Central memory CD8-positive, alpha-beta T cell (primary cell): ENCODE data around the gene PTPDC1.
A peak's percentile ranks its signal among the peaks of the same experiment; 100 is the strongest.

Experiments used
- ATAC-seq: fragments of 150-1000 bp; cut with Tn5 transposase; replicated peaks from 2 replicates; pipeline ENCODE4 v1.10.0; 2022; ENCODE audit warnings: mild to moderate bottlenecking, moderate FRiP score, moderate number of reproducible peaks; ENCODE audit not compliant: poor library complexity, severe bottlenecking; ENCODE audit errors: extremely low read depth
- DNase-seq, 2 donors: peaks; one replicate each; pipeline ENCODE4 v3.0.0; 2021; ENCODE audit warnings: low spot score in 2 of 2
- H3K27ac Mint-ChIP-seq: one replicate; pipeline ENCODE4 v1.8.0; 2022; ENCODE audit warnings: low read depth, mild to moderate bottlenecking, moderate library complexity, mixed read lengths
- H3K27me3 Mint-ChIP-seq: one replicate; pipeline ENCODE4 v1.8.0; 2022; ENCODE audit warnings: mixed read lengths
- H3K36me3 Mint-ChIP-seq: one replicate; pipeline ENCODE4 v1.8.0; 2022; ENCODE audit warnings: mild to moderate bottlenecking, moderate library complexity, mixed read lengths; ENCODE audit not compliant: insufficient read depth
- H3K4me1 Mint-ChIP-seq: one replicate; pipeline ENCODE4 v1.8.0; 2022; ENCODE audit warnings: mixed read lengths
- H3K4me3 Mint-ChIP-seq: one replicate; pipeline ENCODE4 v1.8.0; 2022; ENCODE audit warnings: mild to moderate bottlenecking, moderate library complexity, mixed read lengths
- H3K9me3 Mint-ChIP-seq: one replicate; pipeline ENCODE4 v1.8.0; 2022; ENCODE audit warnings: mixed read lengths

PTPDC1 gene, protein sequence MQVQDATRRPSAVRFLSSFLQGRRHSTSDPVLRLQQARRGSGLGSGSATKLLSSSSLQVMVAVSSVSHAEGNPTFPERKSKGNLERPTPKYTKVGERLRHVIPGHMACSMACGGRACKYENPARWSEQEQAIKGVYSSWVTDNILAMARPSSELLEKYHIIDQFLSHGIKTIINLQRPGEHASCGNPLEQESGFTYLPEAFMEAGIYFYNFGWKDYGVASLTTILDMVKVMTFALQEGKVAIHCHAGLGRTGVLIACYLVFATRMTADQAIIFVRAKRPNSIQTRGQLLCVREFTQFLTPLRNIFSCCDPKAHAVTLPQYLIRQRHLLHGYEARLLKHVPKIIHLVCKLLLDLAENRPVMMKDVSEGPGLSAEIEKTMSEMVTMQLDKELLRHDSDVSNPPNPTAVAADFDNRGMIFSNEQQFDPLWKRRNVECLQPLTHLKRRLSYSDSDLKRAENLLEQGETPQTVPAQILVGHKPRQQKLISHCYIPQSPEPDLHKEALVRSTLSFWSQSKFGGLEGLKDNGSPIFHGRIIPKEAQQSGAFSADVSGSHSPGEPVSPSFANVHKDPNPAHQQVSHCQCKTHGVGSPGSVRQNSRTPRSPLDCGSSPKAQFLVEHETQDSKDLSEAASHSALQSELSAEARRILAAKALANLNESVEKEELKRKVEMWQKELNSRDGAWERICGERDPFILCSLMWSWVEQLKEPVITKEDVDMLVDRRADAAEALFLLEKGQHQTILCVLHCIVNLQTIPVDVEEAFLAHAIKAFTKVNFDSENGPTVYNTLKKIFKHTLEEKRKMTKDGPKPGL

GRCh38 chr9:94084314-94084713 is at the start of gene PTPDC1:
TSS of gene PTPDC1 (plus strand) at chr9:94084464. CDS start at chr9:94084531, 67 bp downstream.
- Mint-ChIP-seq H3K36me3 (no peaks in the 10 kb centered on the region), H3K4me3 (no peak within 1 kb of the TSS), H3K4me1 (no peaks in the 10 kb centered on the region), H3K27ac (no peak within 1 kb of the TSS), H3K9me3 (no peaks in the 10 kb centered on the region), H3K27me3 (no peaks in the 10 kb centered on the region)
- ATAC-seq (no peak), DNase-seq (no peak)

DNA sequence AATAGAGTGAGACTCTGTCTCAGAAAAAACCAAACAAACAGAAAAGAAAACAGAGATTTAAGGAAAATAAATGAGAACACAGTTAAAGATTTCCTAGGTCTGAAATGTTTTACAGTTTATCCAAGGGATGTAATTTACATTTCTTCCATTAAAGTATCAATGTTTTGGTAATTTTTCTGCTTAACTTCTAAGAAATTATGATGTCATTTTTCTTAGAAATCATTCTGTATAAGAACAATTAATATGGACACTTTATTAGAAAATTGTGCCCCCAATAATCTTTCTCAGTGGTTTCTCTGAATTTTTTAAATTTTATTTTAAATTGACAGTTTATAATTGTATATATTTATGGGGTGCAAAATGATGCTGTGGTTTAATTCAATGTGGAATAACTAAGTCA is 49.8 kb upstream of the PTPDC1 start:
- peaks cover 7% of the 10 kb centered on the region for H3K36me3 Mint-ChIP-seq
- no peaks in the 10 kb centered on the region for H3K9me3 Mint-ChIP-seq
- no peaks in the 10 kb centered on the region for H3K27me3 Mint-ChIP-seq
- H3K4me3 Mint-ChIP-seq = no peak overlapping the region
- DNase-seq (no peak), ATAC-seq (no peak)
- no peak overlapping the region for H3K27ac Mint-ChIP-seq
- H3K4me1 Mint-ChIP-seq = peaks cover 23% of the 10 kb centered on the region

GRCh38 chr9:94039786-94040185 is 44.5 kb upstream of the PTPDC1 start:
- no peak for DNase-seq
- Mint-ChIP-seq H3K4me3 (no peak overlapping the region), H3K4me1 (peaks cover 5% of the 10 kb centered on the region), H3K27me3 (no peaks in the 10 kb centered on the region), H3K9me3 (no peaks in the 10 kb centered on the region), H3K36me3 (no peaks in the 10 kb centered on the region), H3K27ac (no peak overlapping the region)
- no peak for ATAC-seq

GRCh38 chr9:94042516-94043360 is 41.5 kb upstream of the PTPDC1 start:
- DNase-seq (no peak), ATAC-seq (no peak)
- H3K36me3 Mint-ChIP-seq = no peaks in the 10 kb centered on the region
- no peak overlapping the region for H3K27ac Mint-ChIP-seq
- H3K9me3 Mint-ChIP-seq = no peaks in the 10 kb centered on the region
- no peaks in the 10 kb centered on the region for H3K27me3 Mint-ChIP-seq
- no peaks in the 10 kb centered on the region for H3K4me1 Mint-ChIP-seq
- no peak overlapping the region for H3K4me3 Mint-ChIP-seq

- no peak for ATAC-seq
- Mint-ChIP-seq H3K4me3 (no peak overlapping the region), H3K9me3 (no peaks in the 10 kb centered on the region), H3K36me3 (no peaks in the 10 kb centered on the region), H3K27ac (no peak overlapping the region), H3K4me1 (no peaks in the 10 kb centered on the region), H3K27me3 (no peaks in the 10 kb centered on the region)
- DNase-seq = no peak
These were observed 29.5 kb upstream of the PTPDC1 start for GRCh38 chr9:94054716-94055115.

DNA sequence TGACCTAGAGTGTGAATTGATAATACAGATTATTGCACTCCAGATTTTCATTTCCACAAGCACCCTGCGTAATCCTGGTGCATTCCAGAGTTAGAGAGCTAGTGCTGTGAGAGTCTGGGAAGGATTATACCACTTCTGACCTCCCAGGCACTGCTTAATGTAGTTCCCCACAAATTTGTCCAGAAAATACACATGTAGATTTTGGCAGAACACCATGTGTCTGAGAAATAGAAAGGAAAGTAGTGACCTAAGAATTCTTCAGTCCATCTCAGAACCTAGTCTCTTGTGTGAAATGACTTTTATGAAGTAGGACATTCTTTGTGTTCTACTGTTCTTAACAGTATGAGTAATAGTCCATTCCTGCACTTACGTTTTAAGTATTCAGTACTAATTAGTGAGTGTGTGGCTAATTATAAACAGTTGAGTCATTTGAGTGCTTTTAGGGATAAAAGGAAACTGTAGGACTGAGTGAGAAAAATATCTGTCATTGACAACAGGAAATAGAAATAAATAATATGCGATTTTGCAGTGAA is 27.8 kb upstream of the PTPDC1 start:
- H3K4me1 Mint-ChIP-seq = no peaks in the 10 kb centered on the region
- H3K36me3 Mint-ChIP-seq = no peaks in the 10 kb centered on the region
- no peak overlapping the region for H3K4me3 Mint-ChIP-seq
- no peak for DNase-seq
- H3K27me3 Mint-ChIP-seq = no peaks in the 10 kb centered on the region
- H3K9me3 Mint-ChIP-seq = no peaks in the 10 kb centered on the region
- no peak for ATAC-seq
- H3K27ac Mint-ChIP-seq = no peak overlapping the region

GRCh38 chr9:94057918-94058317 is 26.3 kb upstream of the PTPDC1 start:
- no peak for DNase-seq
- Mint-ChIP-seq H3K36me3 (no peaks in the 10 kb centered on the region), H3K27ac (no peak overlapping the region), H3K27me3 (no peaks in the 10 kb centered on the region), H3K4me3 (no peak overlapping the region), H3K4me1 (no peaks in the 10 kb centered on the region), H3K9me3 (peaks cover 10% of the 10 kb centered on the region)
- ATAC-seq = no peak

- Mint-ChIP-seq H3K4me1 (no peaks in the 10 kb centered on the region), H3K27me3 (no peaks in the 10 kb centered on the region), H3K4me3 (no peak overlapping the region)
These were observed 22.4 kb upstream of the PTPDC1 start for GRCh38 chr9:94061864-94062263.

DNA sequence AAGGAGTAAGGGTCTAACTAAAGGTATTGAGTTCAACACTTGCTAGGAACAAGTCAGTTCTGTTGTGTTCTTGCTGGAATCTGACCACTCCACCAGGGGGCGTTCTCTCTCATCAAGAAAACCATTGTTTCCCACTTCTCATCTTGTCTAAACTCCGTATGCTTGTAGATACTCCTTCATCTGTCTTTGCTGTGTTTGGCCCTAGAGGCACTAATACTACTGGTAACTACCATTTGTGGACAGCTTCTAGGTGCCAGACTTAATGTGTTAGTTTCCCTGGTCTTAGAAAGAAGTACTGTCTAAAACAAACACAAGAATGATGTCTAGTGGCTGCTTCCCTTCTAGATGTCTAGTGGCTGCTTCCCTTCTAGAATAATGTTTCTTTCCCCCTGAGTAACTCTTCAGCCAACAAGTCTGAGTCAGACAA is 18.7 kb upstream of the PTPDC1 start:
- peak; percentile 14 for ATAC-seq
- H3K36me3 Mint-ChIP-seq = no peaks in the 10 kb centered on the region
- H3K4me1 Mint-ChIP-seq = no peaks in the 10 kb centered on the region
- peaks cover 10% of the 10 kb centered on the region for H3K9me3 Mint-ChIP-seq
- no peak overlapping the region for H3K4me3 Mint-ChIP-seq
- peak; percentile 48 to 51 for DNase-seq
- no peaks in the 10 kb centered on the region for H3K27me3 Mint-ChIP-seq
- no peak overlapping the region for H3K27ac Mint-ChIP-seq

More at GRCh38 chr9:94061864-94062263, 22.4 kb upstream of the PTPDC1 start:
- Mint-ChIP-seq H3K36me3 (no peaks in the 10 kb centered on the region), H3K27ac (no peak overlapping the region), H3K9me3 (peaks cover 10% of the 10 kb centered on the region)
- DNase-seq = no peak
- no peak for ATAC-seq

DNA sequence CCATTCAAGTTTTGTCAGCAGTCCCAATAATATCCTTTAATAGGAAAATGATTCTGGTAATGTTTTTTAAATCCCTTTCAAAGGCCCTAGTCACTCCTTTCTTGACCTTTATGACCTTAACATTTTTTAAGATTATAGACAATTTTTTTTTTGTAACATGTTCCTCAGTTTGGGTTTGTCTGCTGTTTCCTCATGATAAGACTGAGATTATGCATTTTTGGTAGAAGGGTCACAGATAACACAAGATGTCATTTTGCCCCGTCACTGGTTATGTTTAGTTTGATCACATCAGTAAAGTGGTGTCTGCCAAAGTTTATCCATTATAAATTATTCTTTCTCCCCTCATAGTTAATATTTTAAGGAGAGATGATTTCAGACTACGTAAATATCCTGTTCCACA is 16.0 kb upstream of the PTPDC1 start:
- no peak overlapping the region for H3K4me3 Mint-ChIP-seq
- no peak overlapping the region for H3K27ac Mint-ChIP-seq
- DNase-seq (no peak), ATAC-seq (no peak)
- H3K36me3 Mint-ChIP-seq = peaks cover 4% of the 10 kb centered on the region
- no peaks in the 10 kb centered on the region for H3K27me3 Mint-ChIP-seq
- H3K4me1 Mint-ChIP-seq = no peaks in the 10 kb centered on the region
- no peaks in the 10 kb centered on the region for H3K9me3 Mint-ChIP-seq

DNA sequence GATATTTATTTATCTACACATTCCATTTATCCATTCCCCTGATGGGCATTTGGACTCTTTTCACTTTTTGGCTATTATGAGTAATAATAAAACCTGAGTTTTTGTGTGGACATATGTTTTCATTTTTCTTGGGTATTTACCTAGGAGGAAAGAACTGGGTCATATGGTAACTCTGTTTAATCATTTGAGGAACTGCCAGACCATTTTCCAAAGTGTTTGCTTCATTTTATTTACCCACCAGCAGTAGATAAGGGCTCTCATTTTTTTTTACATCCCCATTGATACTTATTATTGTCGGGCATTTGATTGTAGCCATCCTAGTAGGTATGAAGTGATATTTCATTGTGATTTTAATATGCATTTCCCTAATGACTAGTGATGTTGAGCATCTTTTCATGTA is 7.7 kb upstream of the PTPDC1 start:
- no peak for ATAC-seq
- Mint-ChIP-seq H3K4me1 (no peaks in the 10 kb centered on the region), H3K27ac (no peak overlapping the region), H3K27me3 (no peaks in the 10 kb centered on the region), H3K9me3 (no peaks in the 10 kb centered on the region), H3K36me3 (peaks cover 4% of the 10 kb centered on the region), H3K4me3 (no peak overlapping the region)
- DNase-seq = no peak

GRCh38 chr9:94078086-94078485 is 6.2 kb upstream of the PTPDC1 start:
- Mint-ChIP-seq H3K4me3 (no peak overlapping the region), H3K27ac (no peak overlapping the region)
- no peak for ATAC-seq

More at GRCh38 chr9:94078086-94078485, 6.2 kb upstream of the PTPDC1 start:
- H3K4me1 Mint-ChIP-seq = no peaks in the 10 kb centered on the region
- no peaks in the 10 kb centered on the region for H3K27me3 Mint-ChIP-seq
- no peaks in the 10 kb centered on the region for H3K36me3 Mint-ChIP-seq
- no peak for DNase-seq
- no peaks in the 10 kb centered on the region for H3K9me3 Mint-ChIP-seq
